Peyer's patch (tissue), 4 donors: ENCODE measurements around the gene LUC7L2.

Experiments used
- CTCF ChIP-seq, 6 experiments: fragments of 450-650 bp in 4 of 6; fragments of 200-600 bp in 2 of 6; sonication (generic) in 1 of 6; IDR thresholded peaks; one replicate each; pipeline ENCODE4 v1.5.1; 2017 to 2019; ENCODE audit warnings: antibody characterized with exemption in 6 of 6, mild to moderate bottlenecking in 3 of 6, moderate library complexity in 1 of 6
- POLR2A ChIP-seq, 2 donors: fragments of 450-650 bp; IDR thresholded peaks; one replicate each; pipeline ENCODE4 v1.5.1; 2017; ENCODE audit warnings: antibody characterized with exemption in 2 of 2, mild to moderate bottlenecking in 2 of 2, moderate library complexity in 2 of 2

GRCh38 chr7:139367438-139368155 is 7.9 kb downstream of the LUC7L2 start:
- TF ChIP-seq CTCF (IDR thresholded peaks at IDR 0.05) (no peak), POLR2A (IDR thresholded peaks at IDR 0.05) (no peak)
